ENCODE data around the gene OSMR.

Gene OSMR

GRCh38 chr5:38929838-38930237 lies 84.0 kb downstream of the OSMR start:
- H2AFZ ChIP-seq (ENCODE audit: low read depth) = no peak overlapping the region
- H3K4me2 ChIP-seq = no peak overlapping the region
- no peaks in the 10 kb centered on the region for H3K36me3 ChIP-seq (ENCODE audit: insufficient read depth)
- H4K20me1 ChIP-seq (ENCODE audit: insufficient read depth) = no peaks in the 10 kb centered on the region
- no peak overlapping the region for H3K4me3 ChIP-seq (IDR thresholded peaks at IDR 0.05; ENCODE audit: insufficient read depth, low read depth, low read length)
- no peaks in the 10 kb centered on the region for H3K4me1 ChIP-seq (ENCODE audit: low read depth, poor library complexity, severe bottlenecking)
- H3K79me2 ChIP-seq (ENCODE audit: insufficient read depth, low read depth) = no peaks in the 10 kb centered on the region
- no peak overlapping the region for H3K9ac ChIP-seq
- TF ChIP-seq, protein P1, sequence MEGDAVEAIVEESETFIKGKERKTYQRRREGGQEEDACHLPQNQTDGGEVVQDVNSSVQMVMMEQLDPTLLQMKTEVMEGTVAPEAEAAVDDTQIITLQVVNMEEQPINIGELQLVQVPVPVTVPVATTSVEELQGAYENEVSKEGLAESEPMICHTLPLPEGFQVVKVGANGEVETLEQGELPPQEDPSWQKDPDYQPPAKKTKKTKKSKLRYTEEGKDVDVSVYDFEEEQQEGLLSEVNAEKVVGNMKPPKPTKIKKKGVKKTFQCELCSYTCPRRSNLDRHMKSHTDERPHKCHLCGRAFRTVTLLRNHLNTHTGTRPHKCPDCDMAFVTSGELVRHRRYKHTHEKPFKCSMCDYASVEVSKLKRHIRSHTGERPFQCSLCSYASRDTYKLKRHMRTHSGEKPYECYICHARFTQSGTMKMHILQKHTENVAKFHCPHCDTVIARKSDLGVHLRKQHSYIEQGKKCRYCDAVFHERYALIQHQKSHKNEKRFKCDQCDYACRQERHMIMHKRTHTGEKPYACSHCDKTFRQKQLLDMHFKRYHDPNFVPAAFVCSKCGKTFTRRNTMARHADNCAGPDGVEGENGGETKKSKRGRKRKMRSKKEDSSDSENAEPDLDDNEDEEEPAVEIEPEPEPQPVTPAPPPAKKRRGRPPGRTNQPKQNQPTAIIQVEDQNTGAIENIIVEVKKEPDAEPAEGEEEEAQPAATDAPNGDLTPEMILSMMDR (conservative IDR thresholded peaks at IDR 0.05; ENCODE audit: low read depth, low read length) = no peak
- H3K27me3 ChIP-seq (ENCODE audit: insufficient read depth, low read depth) = no peaks in the 10 kb centered on the region
- H3K27ac ChIP-seq = no peak overlapping the region

DNA sequence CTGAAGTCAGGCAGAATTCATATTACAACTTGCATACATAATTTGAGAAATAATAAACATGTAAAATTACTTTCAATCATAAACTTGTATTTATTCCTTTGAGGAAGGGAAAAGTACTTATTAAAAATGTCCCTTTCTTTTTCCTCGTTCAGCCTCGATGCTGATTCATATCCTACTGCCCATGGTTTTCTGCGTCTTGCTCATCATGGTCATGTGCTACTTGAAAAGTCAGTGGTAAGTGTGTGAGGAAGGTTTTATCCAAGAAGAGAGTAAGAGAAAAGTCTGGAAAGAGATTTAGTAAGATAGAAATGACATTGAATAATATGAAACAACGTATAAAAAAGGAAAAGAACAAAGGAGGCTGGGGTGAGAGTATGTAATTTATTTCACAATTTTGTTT lies 85.9 kb downstream of the OSMR start:
- Histone ChIP-seq H3K4me2 (no peak overlapping the region), H3K79me2 (ENCODE audit: insufficient read depth, low read depth) (no peaks in the 10 kb centered on the region)
- TF ChIP-seq, protein P1 (conservative IDR thresholded peaks at IDR 0.05; ENCODE audit: low read depth, low read length) = no peak

DNA sequence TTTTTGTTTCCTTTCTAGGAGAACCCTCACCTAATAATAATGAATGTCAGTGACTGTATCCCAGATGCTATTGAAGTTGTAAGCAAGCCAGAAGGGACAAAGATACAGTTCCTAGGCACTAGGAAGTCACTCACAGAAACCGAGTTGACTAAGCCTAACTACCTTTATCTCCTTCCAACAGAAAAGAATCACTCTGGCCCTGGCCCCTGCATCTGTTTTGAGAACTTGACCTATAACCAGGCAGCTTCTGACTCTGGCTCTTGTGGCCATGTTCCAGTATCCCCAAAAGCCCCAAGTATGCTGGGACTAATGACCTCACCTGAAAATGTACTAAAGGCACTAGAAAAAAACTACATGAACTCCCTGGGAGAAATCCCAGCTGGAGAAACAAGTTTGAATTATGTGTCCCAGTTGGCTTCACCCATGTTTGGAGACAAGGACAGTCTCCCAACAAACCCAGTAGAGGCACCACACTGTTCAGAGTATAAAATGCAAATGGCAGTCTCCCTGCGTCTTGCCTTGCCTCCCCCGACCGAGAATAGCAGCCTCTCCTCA lies 87.1 kb downstream of the OSMR start:
- no peak overlapping the region for H3K4me2 ChIP-seq
- no peaks in the 10 kb centered on the region for H4K20me1 ChIP-seq (ENCODE audit: insufficient read depth)
- no peaks in the 10 kb centered on the region for H3K27me3 ChIP-seq (ENCODE audit: insufficient read depth, low read depth)
- no peak overlapping the region for H2AFZ ChIP-seq (ENCODE audit: low read depth)
- TF ChIP-seq, protein P1 (conservative IDR thresholded peaks at IDR 0.05; ENCODE audit: low read depth, low read length) = no peak
- no peaks in the 10 kb centered on the region; the same call in 1 of the 2 replicates for H3K36me3 ChIP-seq (ENCODE audit: insufficient read depth)
- no peak overlapping the region for H3K27ac ChIP-seq
- H3K4me1 ChIP-seq (ENCODE audit: low read depth, poor library complexity, severe bottlenecking) = no peaks in the 10 kb centered on the region
- H3K9ac ChIP-seq = no peak overlapping the region
- no peak overlapping the region for H3K4me3 ChIP-seq (IDR thresholded peaks at IDR 0.05; ENCODE audit: insufficient read depth, low read depth, low read length)
- H3K79me2 ChIP-seq (ENCODE audit: insufficient read depth, low read depth) = no peaks in the 10 kb centered on the region

More for the DNA sequence above, 85.9 kb downstream of the OSMR start:
- Histone ChIP-seq H2AFZ (ENCODE audit: low read depth) (no peak overlapping the region), H3K4me3 (IDR thresholded peaks at IDR 0.05; ENCODE audit: insufficient read depth, low read depth, low read length) (no peak overlapping the region), H4K20me1 (ENCODE audit: insufficient read depth) (no peaks in the 10 kb centered on the region), H3K4me1 (ENCODE audit: low read depth, poor library complexity, severe bottlenecking) (no peaks in the 10 kb centered on the region), H3K27me3 (ENCODE audit: insufficient read depth, low read depth) (no peaks in the 10 kb centered on the region), H3K9ac (no peak overlapping the region), H3K36me3 (ENCODE audit: insufficient read depth) (no peaks in the 10 kb centered on the region), H3K27ac (no peak overlapping the region)

DNA sequence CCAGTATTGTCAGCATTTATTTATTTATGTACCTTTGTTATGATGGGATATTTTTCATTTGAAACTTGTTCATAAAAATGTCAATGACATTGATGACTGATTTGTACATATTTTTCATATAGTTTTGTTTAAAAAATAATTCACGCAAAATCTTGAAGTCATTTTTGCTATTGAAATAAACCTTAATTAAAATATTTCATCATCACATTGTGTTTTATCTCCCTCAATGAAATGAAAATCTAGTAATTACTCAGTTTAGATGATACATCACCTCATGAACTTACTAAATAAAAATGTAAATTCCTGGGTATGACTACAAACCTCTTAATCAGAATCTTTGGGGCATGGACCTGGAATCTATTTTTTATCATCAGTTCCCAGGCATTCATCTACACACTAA lies 89.6 kb downstream of the OSMR start:
- H3K4me2 ChIP-seq = no peak overlapping the region
- TF ChIP-seq, protein P1 (conservative IDR thresholded peaks at IDR 0.05; ENCODE audit: low read depth, low read length) = no peak
- H3K4me1 ChIP-seq (ENCODE audit: low read depth, poor library complexity, severe bottlenecking) = no peaks in the 10 kb centered on the region
- H3K4me3 ChIP-seq (IDR thresholded peaks at IDR 0.05; ENCODE audit: insufficient read depth, low read depth, low read length) = no peak overlapping the region
- H4K20me1 ChIP-seq (ENCODE audit: insufficient read depth) = no peaks in the 10 kb centered on the region
- H3K27ac ChIP-seq = no peak overlapping the region
- H2AFZ ChIP-seq (ENCODE audit: low read depth) = no peak overlapping the region
- no peaks in the 10 kb centered on the region for H3K79me2 ChIP-seq (ENCODE audit: insufficient read depth, low read depth)
- H3K27me3 ChIP-seq (ENCODE audit: insufficient read depth, low read depth) = no peaks in the 10 kb centered on the region
- H3K36me3 ChIP-seq (ENCODE audit: insufficient read depth) = no peaks in the 10 kb centered on the region; the same call in 1 of the 2 replicates
- H3K9ac ChIP-seq = no peak overlapping the region
